ENCODE data around the gene SEMA6A.
A peak's percentile ranks its signal among the peaks of the same experiment; 100 is the strongest.

SEMA6A gene

GRCh38 chr5:116574367-116575325 lies at the start of gene SEMA6A:
TSS of gene SEMA6A (minus strand) at chr5:116574823. CDS start at chr5:116504944, 69,879 bp downstream.
- DNase-seq (ENCODE audit: low read depth in 2 of 2), result peak in 1 of 2 donors; percentile 26

- DNase-seq (ENCODE audit: low read depth in 2 of 2), result no peak
Observed at GRCh38 chr5:116622375-116623050, 47.9 kb upstream of the SEMA6A start.

GRCh38 chr5:116621599-116621998 lies 47.0 kb upstream of the SEMA6A start:
- DNase-seq (ENCODE audit: low read depth in 2 of 2), result no peak

GRCh38 chr5:116616876-116617275 lies 42.3 kb upstream of the SEMA6A start:
- DNase-seq (ENCODE audit: low read depth in 2 of 2), result no peak

- DNase-seq (ENCODE audit: low read depth in 2 of 2), result no peak
Observed at GRCh38 chr5:116614603-116614920, 39.9 kb upstream of the SEMA6A start.

GRCh38 chr5:116613445-116613844 lies 38.8 kb upstream of the SEMA6A start:
- DNase-seq (ENCODE audit: low read depth in 2 of 2), result no peak

GRCh38 chr5:116612431-116612830 lies 37.8 kb upstream of the SEMA6A start:
- no peak for DNase-seq (ENCODE audit: low read depth in 2 of 2)

- no peak for DNase-seq (ENCODE audit: low read depth in 2 of 2)
Observed at GRCh38 chr5:116605310-116606070, 30.9 kb upstream of the SEMA6A start.

- DNase-seq (ENCODE audit: low read depth in 2 of 2), result no peak
Observed at GRCh38 chr5:116604805-116605204, 30.2 kb upstream of the SEMA6A start.

- DNase-seq (ENCODE audit: low read depth in 2 of 2), result no peak
Observed at GRCh38 chr5:116600876-116601275, 26.3 kb upstream of the SEMA6A start.

GRCh38 chr5:116598911-116599310 lies 24.3 kb upstream of the SEMA6A start:
- no peak for DNase-seq (ENCODE audit: low read depth in 2 of 2)

GRCh38 chr5:116595498-116595897 lies 20.9 kb upstream of the SEMA6A start:
- DNase-seq (ENCODE audit: low read depth in 2 of 2), result no peak

- no peak for DNase-seq (ENCODE audit: low read depth in 2 of 2)
Observed at GRCh38 chr5:116593340-116593739, 18.7 kb upstream of the SEMA6A start.

- no peak for DNase-seq (ENCODE audit: low read depth in 2 of 2)
Observed at GRCh38 chr5:116585227-116585626, 10.6 kb upstream of the SEMA6A start.

GRCh38 chr5:116583862-116584222 lies 9.2 kb upstream of the SEMA6A start:
- DNase-seq (ENCODE audit: low read depth in 2 of 2), result no peak

GRCh38 chr5:116583085-116583861 lies 8.7 kb upstream of the SEMA6A start:
- no peak for DNase-seq (ENCODE audit: low read depth in 2 of 2)

- DNase-seq (ENCODE audit: low read depth in 2 of 2), result no peak
Observed at GRCh38 chr5:116581910-116582309, 7.3 kb upstream of the SEMA6A start.

GRCh38 chr5:116579144-116579543 lies 4.5 kb upstream of the SEMA6A start:
- no peak for DNase-seq (ENCODE audit: low read depth in 2 of 2)

- no peak for DNase-seq (ENCODE audit: low read depth in 2 of 2)
Observed at GRCh38 chr5:116578676-116579075, 4.1 kb upstream of the SEMA6A start.

- no peak for DNase-seq (ENCODE audit: low read depth in 2 of 2)
Observed at GRCh38 chr5:116577064-116577788, 2.6 kb upstream of the SEMA6A start.

All from stimulated activated CD4-positive, alpha-beta T cell treated with anti-CD3 and anti-CD28 coated beads, Interleukin-1b, Interleukin-23, amount 100 ng/mL, for 1 hour (primary cell).